ENCODE measurements around the gene ERLIN1.
A peak's percentile ranks its signal among the peaks of the same experiment; 100 is the strongest.

The ERLIN1 gene

DNA sequence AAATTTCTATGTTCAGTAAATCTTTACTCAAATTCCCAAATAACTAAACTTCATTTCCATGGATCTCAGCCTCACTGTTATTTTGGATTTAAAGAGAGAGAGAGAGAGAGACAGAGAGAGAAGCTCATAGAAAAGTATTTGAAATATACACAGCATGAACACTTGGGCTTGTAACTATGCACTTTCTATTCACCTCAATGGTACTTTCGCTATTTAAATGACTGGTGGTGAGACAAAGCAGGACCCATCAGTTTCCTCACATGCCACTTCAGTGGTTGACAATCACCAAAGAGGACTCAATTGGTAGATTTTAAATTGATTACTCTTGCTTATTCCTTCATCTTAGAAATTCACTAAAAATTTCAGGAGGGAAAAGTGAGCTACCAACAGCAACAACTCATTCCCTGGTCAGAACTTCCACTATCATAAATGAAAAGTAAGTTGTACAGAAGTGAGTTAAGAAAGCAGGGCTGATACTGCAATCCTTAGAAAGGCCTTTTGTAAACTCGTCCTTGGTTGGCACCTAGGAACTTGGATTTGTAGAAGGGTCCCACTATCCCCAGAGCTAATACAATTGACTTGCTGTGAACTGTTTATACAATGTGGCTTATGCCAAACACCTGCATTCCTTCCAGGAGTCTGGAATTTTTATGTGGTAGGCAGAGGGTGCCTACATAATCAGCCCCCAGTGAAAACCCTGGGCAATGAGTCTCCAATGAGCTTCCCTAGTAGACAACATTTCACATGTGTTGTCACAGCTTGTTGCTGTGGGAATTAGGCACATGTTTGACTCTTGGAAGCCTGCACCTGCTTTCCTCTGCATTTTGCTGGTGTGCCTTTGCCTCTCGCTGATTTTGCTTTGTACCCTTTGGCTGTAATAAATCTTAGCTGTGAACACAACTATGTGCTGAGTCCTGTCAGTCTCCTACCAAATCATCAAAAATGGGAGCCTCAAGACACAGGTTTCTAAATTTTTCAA, 10.8 kb downstream of the ERLIN1 start:
- no peak for DNase-seq (ENCODE audit: low read depth)
- H3K4me3 ChIP-seq (ENCODE audit: low read depth, low read length): no peak overlapping the region

DNA sequence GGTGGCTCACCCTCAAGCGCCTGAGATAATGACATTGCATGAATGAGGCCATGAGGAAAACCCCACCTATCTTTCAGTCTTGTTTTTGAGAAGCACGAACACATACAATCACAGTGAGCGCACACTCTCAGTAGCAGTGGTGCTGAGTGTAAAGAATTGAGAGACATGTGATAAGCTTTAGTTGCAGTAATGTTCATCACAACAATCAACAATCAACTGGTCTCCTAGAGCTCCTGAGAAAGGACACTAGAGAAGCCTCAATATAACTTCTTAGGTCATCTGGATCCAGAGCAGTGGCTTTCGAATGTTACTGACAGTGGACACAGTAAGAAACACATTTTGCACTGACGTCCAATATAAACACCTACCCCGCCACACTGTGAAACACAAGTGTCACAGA, 12.8 kb downstream of the ERLIN1 start:
- no peak overlapping the region for H3K4me3 ChIP-seq (ENCODE audit: low read depth, low read length)
- DNase-seq (ENCODE audit: low read depth): no peak

DNA sequence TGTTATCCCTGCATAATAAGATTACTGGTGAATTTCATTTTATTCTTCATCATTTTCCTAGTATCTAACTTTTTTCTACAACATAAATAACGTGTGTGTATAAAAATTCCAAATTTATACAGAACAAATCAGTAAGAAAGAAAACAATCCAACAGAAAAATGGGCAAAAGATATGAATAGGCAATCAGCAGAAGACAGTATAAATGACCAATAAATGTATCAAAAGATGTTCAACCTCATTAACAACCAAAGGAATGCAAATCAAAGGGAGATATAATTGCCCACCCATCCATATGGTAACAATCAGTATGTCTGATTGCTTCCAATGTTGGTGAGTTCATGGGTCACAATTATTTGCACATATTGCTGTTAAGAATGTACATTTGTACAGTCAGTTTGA, 13.5 kb downstream of the ERLIN1 start:
- DNase-seq (ENCODE audit: low read depth): no peak
- no peak overlapping the region for H3K4me3 ChIP-seq (ENCODE audit: low read depth, low read length)

DNA sequence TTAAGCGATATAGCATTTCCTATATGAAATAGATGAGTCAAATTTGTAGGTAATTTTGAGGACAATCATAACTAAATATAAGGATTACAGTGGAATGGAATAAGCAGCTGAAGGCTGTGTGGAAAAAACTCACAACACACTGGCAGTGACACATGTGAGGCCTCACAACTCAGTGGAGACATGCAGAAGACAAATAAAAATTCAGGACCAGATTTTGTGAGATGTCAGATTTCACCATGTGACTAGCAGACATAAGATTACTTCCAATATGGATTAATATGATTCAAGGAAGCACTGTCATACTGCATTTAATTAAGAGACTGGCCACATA, 17.6 kb downstream of the ERLIN1 start:
- H3K4me3 ChIP-seq (ENCODE audit: low read depth, low read length): no peak overlapping the region
- DNase-seq (ENCODE audit: low read depth): no peak

DNA sequence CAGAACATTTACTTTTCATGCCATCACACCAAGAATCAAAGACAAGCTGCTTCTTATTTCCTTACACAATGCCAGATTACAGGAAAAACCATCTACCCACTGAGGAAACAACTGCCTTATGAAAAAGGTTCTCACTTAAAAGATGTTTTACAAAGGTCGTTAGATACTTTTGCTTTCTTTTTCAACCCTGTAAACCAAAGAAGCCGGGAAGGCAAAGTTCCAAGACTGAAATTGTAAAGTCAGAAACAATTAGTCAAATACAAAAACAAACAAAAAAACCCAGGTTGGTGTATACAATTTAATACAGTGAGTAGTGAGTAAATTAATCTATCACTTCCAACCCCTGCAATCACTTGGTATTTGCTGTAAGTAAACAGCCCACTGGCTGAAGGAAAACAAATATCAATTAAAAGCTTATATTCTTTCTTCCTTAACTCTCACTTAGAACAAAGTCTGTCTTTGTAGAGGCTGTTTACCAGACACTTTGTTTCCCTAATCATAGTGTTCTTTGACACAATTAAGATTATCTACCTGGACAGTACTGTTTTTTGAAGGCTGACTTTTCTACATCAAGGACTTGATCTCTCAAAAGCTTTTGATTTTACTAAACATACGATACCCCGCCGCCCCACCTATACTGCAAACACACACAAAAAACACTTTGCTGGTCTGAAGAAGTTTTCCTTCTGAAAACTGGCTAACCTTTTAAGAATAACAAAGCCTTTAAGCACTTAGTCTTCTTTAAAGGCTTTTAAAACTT, 18.1 kb downstream of the ERLIN1 start:
- DNase-seq (ENCODE audit: low read depth): no peak
- no peak overlapping the region for H3K4me3 ChIP-seq (ENCODE audit: low read depth, low read length)

DNA sequence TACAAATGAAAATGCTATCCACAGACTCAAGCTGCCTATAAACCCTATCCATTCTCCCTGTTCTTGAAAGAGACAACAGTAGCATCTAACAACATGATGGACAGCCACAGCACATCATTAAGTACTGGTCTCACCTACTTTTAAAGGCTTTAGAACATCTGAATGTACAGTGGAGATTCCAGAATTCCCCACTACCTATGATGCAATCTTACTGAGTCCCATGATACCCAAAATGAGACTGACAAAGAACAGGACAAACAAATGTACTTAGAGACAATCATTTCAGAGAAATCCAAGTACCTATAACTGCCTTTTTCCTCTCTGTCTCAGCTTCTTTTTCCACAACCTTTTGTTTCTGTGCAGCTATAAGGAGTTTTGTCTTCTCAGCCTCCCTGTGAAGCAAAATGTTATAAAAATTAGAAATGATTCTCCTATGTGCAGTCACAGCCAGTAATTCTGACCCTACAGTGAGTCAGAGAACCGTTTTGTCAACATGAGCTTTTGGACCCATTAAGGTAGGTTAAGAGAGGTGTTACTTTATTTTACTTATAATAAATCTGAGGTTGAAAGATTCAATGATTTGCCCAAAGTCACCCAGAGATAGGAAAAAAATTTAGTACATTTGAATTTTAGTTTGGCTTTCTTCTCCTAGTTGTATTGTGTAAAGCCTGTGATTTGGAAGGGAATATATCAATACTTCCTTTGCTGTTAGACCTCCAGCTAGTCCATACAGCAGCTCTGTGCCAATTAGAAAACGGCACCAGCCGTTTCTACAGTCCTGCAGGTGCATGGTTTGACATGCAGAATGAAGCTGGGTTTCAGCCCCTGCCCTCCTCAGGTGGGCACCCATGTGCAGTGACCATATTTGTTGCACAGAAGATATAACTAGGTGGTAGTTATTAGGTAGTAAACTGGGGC, 21.9 kb downstream of the ERLIN1 start:
- no peak overlapping the region for H3K4me3 ChIP-seq (ENCODE audit: low read depth, low read length)
- DNase-seq (ENCODE audit: low read depth): no peak

DNA sequence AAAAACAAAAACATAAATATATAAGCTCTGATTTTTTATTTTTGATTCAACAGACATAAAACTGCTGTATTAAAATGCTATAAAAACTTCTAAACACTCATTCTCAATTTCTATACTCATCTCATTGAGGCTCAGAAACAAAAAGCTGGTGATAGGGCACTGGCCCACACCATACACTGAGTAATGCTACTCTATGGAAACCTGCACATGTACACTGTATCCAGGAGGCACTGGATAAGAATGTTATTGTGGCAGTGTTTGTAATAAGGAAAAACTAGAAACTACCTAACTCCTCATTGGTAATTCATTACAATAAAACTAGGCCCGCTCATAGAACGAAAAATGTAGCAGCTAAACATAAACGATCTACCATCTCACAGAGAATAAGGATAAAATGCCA, 23.1 kb downstream of the ERLIN1 start:
- no peak overlapping the region for H3K4me3 ChIP-seq (ENCODE audit: low read depth, low read length)
- no peak for DNase-seq (ENCODE audit: low read depth)

DNA sequence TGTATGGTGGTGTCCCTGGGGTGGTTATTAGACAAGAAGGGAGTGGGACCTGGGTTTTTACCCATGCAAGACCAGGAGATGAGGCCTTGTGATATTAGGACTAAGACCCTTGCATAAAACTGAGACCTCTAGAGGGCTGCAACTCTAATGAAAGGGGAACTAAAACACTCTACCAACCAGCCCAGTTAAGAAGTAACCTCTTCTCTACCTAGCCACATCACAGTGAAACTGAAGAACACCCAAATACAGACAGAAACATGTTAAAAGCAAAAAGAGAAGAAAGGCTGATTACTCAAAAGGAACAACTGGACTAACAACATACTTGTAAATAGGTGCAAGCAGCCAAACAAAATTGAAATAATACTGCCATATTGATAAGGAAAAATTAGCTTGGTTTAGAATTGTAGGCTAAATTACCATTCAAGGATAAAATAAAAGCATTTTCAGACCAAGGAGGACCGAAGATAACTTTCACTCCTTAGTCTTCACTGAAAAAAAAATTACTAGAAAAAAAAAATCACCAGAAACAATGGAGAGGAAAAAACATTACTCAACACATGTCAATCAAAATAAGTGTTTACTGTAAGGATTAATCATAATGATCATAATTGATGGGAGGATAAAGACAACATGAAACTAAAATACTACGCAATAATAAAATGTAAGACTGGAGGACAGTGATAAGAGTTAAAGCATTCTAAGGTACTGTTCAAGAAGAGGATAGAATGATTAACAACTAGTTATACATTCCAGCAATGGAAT, 27.6 kb downstream of the ERLIN1 start:
- H3K4me3 ChIP-seq (ENCODE audit: low read depth, low read length): no peak overlapping the region
- DNase-seq (ENCODE audit: low read depth): no peak

DNA sequence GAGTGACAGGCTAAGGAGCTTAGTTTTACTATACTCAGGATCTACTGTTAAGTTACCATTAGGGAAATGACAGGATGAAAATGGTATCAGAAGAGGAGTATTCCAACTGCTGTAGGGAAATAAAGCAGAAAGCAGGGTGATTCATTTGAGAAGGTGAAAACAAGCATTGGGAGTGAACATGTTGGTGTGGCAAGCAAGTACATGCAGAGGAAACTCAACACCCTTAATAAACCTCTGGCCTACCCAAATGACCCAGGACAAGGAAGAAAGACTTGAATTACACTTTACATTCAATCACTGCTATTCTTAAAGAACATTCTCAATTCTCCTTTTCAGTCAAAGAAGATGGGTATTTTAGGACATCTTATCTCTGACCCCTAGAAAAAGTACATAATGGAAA, 28.7 kb downstream of the ERLIN1 start:
- no peak for DNase-seq (ENCODE audit: low read depth)
- no peak overlapping the region for H3K4me3 ChIP-seq (ENCODE audit: low read depth, low read length)

DNA sequence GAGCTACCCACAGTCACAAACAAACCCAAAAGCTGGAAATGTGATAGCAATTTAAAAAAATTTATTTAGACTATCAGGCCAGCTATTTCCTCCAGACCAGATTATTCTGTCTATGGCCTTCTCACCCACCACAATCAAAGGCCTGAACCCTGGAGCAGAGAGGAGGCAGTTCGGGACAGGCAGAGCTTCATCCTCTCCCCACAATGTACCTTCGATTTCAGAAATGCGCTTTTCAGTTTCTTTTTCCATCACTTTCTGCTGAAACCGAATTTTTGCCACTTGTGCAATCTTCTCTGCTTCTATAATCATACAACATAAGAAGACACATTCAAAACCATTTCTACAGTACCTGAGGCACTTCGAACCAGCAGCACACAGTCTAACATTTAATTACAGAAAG, 29.9 kb downstream of the ERLIN1 start:
- H3K4me3 ChIP-seq (ENCODE audit: low read depth, low read length): no peak overlapping the region
- no peak for DNase-seq (ENCODE audit: low read depth)

DNA sequence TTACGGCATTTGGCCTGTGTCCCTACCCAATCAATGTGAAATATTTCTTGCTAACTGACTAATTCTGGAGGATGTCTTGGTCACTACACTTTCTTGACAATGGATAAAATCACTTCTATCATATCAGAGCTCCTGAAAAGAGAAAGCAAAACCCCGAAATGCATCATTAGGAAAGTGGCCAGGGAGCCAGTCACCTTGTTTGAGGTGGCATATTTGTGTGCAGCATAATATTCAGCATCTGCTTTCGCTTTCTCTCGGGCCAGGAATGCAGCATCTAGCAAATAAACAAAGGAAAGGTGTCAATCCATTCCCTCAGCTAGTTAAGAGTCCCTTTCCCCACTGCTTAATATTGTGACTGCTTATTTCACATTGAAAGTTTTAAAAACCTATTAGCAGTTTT, 31.2 kb downstream of the ERLIN1 start:
- no peak overlapping the region for H3K4me3 ChIP-seq (ENCODE audit: low read depth, low read length)
- no peak for DNase-seq (ENCODE audit: low read depth)

DNA sequence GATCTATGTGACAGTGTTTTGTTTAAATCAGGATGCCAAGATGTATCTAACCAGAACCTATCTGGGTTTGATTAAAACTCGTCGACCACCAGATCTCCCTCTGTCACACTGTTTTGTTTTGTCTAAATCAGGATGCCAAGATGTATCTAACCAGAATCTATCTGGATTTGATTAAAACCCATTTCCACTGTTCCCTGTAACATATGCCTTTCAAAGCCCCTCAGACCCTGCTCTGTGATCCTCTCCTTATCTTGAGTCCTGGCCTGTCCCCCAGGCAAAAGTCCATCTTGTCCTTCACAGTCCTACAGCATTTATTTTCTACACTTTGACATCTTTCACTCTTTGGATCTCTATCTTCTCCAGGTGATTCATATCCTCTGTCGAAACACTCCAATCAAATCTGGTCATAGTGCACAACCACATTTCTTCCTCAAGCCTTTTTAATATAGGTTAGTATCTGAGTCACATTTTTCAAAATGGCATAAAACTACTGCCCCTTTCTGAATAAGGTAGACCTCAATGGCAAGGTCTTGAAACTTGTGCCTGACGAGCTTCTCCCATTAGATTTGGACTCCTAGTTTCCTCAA, 32.5 kb downstream of the ERLIN1 start:
- H3K4me3 ChIP-seq (ENCODE audit: low read depth, low read length): no peak overlapping the region
- DNase-seq (ENCODE audit: low read depth): no peak

DNA sequence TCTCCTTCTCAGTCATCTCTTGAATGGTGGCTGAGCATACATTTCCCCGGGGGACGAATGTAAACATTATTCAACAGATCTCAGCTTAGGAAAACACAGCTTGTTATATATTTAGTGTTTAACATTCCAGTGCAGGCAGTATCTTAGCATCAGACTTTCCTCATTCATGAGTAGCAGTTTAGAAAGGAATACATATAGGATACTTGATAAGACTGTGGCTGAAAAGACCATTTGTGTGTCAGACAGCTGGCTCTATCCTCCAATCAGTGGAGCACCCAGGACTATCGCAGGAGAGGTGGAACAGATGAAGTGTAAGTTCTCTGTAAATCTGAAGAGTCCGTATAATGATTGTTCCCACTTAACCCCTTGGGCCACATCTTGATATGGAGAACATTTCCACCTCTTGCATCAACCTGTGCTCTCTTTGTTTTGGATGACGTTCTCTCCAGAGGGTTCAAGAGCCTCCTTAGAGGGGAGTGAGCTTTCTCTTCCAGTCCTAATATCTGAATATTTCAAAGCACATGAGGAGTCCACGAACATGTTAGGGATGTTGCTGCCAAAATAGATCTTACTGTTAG, 34.0 kb downstream of the ERLIN1 start:
- no peak for DNase-seq (ENCODE audit: low read depth)
- H3K4me3 ChIP-seq (ENCODE audit: low read depth, low read length): no peak overlapping the region

DNA sequence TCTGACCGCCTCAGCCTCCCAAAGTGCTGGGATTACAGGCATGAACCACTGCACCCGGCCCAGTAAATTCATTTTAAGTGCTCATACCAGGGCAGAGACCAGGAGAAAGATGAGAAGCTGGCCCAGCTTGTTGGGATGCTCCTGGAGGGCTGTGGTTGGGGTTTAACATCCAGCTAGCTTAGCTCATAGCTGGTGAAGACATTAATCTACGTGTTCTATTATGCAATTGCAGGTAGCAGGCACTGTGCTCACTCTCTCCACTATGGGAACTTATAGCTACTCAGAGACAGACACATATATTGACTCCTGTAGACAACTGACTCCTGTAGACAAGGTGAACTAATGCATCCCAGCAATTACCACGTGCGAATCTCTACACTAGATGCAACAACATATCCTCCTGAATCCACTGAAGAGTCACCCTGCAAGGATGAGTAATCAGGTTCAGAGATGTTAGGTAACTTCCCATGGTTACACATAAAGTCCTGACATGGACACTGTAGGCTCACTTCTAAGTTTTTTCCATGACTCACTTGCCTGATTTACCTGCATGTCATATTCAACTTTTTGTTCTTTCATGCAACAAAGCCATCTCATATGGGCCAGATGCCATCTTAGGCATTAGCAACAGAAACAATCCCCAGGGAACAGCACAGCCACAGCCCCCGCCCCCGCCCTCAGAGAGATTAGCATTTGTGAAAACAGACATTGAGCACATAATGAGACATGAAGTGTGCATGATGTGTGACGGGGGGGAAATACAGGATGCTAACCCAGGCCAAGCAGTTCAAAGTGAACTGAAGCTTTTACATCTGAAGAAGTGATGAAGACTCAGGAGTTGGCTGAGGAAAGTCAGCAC, 37.2 kb downstream of the ERLIN1 start:
- peak; percentile 13 for DNase-seq (ENCODE audit: low read depth)
- H3K4me3 ChIP-seq (ENCODE audit: low read depth, low read length): no peak overlapping the region

DNA sequence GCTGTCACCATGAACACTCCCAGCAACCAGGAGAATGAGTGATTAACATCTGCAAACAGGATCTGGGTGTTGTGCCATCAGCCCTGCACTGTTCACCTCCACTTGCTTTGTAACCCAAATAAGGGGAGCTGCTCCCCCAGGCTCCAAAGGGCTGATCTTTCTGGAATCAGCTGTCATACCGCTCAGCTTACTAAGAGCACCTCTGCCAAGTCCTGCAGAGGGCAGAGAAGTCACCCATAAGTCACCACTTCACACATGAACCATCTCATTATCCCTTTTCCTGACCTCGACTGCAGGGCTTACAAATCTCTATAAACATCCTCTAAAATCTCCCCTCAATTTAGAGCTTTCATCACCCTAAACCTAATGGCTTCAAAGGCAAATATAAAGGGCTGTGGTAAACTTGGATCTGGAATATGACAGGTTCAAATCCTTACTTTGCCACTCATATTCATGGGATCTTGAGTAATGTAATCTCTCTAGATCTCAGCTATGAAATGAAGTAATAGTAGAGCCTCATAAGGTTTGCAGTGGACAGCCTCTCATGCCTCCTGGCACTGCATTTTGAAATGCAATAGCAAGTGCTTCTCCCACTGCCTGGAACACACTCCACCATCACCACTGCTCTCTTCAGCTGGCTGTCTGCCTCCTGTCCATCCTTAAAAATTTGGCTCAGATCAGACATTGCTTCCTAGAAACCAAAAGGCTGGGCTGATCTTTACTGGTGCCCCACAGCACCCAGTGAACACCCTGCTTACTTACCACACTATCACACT, 38.8 kb downstream of the ERLIN1 start:
- DNase-seq (ENCODE audit: low read depth): no peak
- no peak overlapping the region for H3K4me3 ChIP-seq (ENCODE audit: low read depth, low read length)

DNA sequence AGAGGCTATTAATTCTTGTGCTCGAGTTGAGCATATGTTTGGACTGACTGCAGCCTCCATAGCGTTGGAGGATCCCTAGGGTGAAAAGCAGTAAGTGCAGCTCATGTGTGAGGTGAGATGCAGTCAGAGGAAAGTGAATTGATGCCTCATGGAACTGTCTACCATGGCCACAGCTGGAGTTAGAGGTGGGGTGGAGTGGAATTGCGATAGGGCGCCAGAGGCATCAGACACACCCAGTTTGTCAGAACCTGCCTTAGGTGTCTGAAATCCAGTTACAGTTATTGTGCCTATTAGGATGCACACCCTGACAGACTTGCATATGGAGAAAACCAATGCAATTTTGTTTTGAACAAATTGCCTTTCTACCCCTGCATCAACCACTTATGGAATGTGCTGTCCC, 39.4 kb downstream of the ERLIN1 start:
- H3K4me3 ChIP-seq (ENCODE audit: low read depth, low read length): no peak overlapping the region
- no peak for DNase-seq (ENCODE audit: low read depth)

DNA sequence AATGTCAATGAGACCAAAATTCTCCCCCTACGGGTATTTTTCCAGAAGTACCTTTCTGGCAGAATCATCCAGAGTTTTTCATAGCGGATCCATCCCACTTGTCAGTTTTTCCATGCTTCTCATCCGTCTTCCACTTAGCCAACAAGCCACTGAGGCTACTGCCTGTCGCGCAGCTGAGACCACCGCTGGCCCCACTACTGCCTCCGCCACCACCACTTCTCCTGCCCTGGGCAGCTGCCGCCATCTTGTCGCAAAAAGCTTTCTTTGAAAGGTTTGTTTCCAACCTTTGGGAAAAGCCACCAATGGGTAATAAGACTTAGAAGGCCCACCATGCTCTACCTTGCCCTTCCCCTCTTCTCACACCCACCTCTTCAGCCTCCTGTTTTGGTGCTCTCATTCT, 42.1 kb downstream of the ERLIN1 start:
- DNase-seq (ENCODE audit: low read depth): no peak
- H3K4me3 ChIP-seq (ENCODE audit: low read depth, low read length): no peak overlapping the region
